ENCODE results near the gene SPO11.

SPO11 gene

DNA sequence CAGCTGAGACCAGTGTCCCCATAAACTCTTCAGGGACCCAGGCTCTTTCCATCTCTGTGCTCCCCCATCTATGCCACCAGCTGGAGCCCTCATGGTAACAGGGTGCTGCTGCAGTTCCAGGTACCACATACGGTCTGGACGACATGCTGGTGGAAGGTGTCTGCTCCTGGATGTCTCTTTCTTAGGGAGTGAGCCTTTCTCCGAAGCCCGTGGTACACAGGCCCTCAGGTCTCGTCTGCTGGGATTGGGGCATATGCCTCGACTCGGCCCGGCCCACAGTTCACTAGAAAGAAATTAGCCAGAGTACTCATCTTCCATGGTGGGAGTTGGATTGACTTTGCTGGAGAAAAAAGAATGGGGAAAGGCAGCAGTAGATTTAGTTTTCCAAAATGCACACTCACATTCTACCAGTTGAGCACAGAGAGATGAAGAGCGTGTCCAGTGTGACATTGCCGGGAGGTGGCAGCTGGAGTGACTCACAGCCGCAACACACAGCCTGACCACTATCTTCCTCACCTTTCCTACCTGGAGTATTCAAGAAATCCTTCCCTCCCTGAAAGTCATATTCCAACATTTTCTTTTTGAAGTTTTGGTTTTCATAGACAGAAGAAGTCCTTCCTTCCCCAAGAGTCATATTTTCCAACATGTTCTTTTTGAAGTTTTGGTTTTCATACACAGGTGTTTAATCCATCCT lies 18.6 kb upstream of the SPO11 start:
- no peak for DNase-seq (ENCODE audit: low read depth)

DNA sequence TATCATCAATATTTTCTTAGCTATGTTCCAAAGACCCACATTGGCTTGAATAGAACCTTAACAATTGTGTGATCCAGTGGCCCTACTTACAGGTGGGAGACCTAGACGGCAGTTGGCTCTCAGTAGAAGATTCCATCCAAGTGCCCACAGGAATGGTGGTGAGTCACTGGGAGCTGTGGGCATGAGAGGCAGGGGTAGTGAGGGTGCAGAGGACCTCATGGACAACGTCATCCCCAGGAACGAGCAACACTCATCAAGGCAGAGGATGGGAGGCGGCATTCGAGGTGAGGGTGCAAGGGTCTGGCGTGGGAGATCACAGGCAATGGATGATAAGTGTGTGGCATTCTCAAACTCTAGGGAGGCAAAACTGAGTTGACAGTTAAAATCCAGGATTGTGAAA lies 17.5 kb upstream of the SPO11 start:
- no peak for DNase-seq (ENCODE audit: low read depth)

DNA sequence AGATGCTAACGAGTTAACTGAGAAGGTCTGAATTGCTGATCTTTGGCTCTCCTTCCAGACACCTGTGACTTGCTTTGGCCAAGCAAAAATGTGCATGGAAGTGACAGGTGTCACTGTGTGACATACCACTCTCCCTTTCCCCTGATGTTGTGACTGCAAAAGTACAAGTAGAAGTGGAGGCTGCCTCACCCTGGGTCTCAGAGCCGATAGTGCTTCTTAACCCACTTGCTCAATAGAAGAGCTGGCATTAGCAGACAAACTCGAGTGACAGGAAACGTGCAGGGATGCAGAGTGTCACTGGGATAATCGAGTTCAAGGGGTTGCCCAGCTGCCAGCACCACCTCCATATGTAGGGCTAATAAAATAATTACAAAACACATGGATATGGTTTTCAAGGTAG lies 16.4 kb upstream of the SPO11 start:
- DNase-seq (ENCODE audit: low read depth): no peak

DNA sequence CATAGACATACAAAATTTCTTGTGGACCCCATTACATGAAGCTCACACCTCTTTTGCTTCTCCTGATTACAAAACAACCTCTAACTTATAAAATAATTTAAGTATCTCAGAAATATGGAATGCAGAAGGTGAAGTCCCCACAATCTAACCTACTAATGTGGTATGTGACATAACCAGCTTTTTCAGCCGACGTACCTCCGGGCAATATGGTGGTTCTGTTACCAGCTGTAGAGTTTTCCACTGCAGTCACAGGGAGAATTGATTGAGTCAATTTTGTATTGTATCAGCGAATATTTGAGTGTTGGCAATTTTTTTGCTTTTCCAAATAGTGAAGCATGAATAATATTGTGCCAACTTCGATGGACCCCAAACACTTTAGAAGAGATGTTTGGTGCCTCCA lies 15.7 kb upstream of the SPO11 start:
- DNase-seq (ENCODE audit: low read depth): no peak

DNA sequence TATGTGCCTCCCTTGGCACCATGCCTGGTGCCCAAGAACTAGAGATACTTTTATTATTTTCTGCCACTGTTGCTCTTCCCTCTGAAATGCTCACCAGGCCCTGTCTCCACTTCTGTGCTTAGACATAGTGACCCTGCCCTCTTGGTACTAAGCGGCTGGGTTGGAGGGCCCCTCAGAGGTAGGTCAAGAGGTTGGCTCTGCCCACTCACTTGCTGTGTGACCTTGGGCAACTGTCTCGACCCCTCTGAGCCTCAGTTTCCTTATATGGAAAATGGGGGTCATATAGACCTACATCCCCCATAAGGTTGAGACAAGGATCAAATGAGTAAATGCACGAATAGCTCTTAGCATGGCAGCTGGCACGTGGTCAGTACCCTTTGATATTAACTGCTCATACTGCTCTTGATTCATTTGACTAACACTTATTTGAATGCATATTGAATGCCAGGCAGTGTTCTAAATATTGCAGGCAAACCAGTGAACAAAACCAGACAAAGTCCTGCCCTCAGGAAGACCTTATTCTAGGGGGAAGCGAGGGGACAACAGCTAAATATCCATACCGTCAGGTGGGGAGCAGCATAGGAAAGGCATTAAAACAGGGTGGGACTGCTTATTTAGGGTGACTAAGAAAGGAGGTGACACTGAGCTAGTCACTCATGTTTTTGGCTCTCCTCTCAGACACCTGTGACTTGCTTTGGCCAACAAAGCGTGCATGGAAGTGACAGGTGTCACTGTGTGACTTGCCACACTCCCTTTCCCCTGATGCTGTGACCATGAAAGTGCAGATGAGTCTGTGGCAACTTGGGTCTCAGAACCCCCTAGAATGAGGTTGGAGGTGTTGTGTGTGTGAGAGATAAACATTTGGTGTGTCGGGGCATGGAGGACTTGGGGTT lies 14.3 kb upstream of the SPO11 start:
- DNase-seq (ENCODE audit: low read depth): no peak

DNA sequence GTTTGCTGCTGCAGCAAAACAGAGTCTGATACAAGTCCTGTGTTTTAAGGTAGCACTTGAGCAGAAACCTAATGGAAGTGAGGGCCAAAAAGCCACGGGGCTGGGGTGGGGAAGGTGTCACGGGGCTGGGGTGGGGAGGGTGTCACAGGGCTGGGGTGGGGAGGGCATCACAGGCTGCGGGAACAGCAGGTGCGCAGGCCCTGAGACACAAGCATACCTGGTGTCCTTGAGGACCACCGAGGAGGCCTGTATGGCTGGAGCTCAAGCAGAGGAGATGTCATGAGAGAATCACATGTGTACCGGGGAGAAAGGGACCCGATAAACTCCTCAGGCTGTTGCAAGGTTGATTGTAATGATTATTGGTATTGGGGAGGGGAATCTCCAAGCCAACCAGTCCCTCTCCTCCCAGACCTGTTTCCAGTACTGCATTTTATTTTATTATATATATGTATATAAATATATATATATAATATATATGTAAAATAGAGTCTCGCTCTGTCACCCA lies 13.6 kb upstream of the SPO11 start:
- no peak for DNase-seq (ENCODE audit: low read depth)

DNA sequence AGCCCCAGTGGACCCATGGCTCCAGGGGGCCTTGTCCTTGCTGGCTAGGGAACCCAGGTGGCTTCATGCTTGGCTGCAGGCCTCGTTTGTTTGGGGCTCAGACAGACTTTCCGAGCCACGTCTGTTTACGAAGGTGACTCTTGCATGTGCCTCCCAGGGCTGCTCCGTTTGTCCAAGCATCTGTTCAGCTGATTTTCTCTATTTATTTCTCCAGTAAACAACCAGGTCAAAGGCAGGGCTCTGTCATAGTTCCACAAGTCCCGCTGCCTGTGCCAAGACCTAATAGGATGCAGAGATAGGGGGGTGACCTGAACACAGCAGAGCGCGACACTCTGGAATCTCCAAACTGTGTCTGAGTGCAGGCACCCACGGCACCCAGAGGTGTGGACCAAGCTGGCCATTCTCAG lies 12.8 kb upstream of the SPO11 start:
- no peak for DNase-seq (ENCODE audit: low read depth)

DNA sequence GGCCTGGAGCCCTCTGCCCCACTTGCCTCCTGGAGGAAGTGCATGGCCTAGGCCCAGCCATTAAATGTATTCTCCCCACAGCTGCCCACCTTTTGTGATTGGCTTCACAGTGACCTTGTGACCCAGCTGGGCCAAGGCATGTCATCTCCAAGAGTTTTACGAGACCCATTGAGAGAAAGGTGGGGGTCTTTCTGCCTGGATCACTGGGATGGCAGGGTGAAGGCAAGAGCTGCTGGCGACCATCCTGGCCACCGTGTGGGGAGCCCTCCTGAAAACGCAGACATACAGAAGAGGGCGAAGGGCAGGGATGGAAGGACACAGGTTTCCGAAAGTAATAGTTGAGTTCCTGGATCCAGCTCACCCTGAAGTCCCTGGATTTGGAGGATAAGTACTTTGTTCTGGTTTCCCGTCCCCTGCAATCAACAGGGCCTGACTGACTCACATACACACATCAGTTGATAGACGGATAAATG lies 12.3 kb upstream of the SPO11 start:
- no peak for DNase-seq (ENCODE audit: low read depth)

DNA sequence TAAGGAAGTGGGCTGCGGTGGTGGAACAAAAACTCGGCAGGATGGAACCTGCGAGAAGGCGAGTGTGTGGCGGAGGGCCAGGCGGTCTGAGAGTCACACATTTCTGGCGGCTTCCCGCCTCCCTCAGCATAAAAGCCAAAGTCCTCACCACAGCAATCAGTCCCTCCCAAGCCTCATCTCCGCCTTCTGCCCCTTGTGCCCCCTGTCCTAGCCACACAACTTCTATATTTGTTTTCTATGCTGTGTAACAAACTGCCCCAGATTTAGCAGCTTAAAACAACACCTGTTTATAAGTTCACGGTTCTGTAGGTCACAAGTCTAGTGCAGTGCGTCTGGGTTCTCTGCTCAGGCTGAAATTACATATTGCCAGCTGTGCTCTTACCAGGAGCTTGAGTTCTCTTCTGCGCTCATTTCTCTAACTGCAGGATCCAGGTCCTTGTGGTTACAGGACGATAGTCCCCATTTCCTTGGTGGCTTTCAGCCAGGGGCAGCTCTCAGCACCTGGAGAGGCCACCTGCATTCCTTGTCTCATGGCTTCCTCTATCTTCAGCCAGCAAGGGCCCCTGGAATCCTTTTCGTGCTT lies 11.7 kb upstream of the SPO11 start:
- DNase-seq (ENCODE audit: low read depth): no peak

DNA sequence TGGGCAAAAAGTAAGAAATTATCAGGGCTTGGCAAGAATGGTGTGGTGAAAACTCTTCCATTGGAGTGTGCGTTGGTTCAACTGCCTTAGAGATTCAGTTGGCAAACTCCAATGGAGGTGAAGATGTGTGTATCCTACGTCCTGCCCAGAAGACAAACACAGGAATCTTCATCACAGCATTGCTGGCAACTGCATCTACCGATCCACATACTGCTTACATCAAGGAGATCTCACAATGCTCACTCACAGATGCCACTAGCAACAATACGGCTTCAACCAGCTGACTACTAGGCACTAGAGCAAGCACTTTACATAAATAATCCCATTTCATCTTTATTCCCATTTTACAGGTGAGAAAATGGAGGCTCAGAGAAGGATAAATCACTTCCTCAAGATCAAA lies 10.0 kb upstream of the SPO11 start:
- DNase-seq (ENCODE audit: low read depth): no peak

DNA sequence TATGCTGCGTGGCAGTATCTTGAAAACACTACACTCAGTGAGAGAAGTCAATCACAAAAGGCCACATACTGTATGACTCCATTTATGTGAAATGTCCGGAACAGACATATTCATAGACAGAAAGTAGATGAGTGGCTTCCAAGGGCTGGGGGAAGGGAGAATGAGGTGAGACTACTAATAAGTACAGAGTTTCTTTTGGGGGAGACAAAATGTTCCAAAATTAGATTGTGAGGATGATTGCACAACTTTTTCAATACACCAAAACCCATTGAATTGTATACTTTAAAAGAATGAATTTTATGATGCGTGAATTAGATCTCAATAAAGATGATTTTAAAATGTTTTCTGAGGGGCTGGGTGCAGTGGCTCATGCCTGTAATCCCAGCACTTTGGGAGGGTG lies 9.2 kb upstream of the SPO11 start:
- no peak for DNase-seq (ENCODE audit: low read depth)

DNA sequence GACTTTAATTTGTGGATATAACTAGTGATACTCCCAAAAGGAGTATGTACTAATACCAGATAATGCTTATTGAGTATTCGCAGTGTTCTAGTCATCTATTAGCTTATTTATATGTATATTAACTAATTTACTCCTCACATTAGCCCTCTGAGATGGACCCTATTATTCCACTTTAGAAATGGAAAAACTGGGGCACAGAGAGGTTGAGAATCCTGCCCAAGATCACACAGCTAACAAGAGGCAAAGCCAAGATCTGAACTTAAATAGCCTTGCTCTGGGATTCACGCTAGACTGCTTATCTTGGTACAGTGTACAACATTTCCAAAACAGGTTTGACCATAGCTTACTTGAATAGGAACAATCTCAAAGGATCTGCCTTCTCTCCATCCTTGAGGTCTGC lies 8.5 kb upstream of the SPO11 start:
- no peak for DNase-seq (ENCODE audit: low read depth)

DNA sequence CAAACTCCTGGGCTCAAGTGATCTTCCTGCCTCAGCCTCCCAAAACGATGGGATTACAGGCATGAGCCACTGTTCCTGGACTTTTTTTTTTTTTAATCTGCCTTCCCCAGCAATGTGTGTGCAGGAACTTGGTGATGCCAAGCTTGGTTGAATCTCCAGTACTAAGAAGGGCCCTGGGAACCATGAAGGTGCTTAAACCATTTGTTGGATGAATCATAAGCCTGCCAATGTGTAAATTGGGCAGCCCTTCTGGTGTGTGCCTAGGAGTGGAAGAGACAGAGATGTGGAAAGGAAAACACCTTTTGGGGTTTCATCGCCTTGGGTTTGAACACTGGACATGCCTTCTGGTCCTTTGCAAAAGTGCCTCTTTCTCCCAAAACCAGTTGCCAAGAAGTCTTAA lies 7.1 kb upstream of the SPO11 start:
- DNase-seq (ENCODE audit: low read depth): no peak

DNA sequence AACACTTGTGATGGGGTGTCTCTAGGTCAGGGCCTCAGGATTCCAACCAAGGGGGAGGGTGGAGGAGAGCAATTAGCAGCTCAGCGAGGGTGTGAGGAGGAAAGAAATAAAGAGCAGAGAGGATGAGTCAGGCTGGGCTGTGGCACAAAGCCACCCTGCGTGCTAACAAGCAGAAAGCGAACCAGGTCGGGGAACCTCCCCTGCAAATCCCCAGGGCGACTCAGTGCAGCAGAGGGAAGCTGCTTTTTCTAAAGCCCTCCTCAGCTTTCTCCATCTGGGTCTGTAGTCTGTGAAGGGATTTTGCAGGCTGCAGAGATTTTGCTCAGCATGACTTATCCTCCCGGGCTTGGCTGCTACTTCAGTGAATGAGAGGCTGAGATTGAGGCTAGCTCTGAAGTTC lies 6.6 kb upstream of the SPO11 start:
- no peak for DNase-seq (ENCODE audit: low read depth)

DNA sequence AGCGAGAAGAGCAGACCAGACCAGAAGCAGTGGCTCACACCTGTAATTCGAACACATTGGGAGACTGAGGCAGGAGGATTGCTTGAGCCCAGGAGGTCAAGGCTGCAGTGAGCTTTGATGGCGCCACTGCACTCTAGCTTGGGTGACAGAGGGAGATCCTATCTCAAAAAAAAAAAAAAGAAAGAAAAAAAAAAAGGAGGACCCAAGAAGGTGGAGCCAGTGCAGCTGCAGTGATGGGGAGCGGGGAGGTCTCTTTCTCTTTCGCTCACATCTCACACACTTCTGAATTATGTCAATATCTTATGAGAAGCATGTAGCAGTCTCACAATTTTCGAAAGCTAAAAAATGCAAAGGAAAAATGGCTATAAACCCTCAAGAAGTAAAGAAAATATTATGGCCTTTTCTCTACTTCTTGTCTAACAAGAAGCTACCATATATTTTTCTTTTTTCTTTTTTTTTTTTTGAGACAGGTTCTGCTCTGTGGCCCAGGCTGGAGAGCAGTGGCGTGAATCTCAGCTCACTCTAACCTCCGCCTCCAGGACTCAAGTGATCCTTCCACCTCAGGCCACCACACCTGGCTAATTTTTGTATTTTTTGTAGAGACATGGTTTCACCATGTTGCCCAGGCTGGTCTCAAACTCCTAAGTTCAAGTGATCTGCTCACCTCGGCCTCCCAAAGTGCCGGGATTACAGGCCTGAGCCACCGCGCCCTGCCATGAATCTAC lies 3.8 kb upstream of the SPO11 start:
- no peak for DNase-seq (ENCODE audit: low read depth)

DNA sequence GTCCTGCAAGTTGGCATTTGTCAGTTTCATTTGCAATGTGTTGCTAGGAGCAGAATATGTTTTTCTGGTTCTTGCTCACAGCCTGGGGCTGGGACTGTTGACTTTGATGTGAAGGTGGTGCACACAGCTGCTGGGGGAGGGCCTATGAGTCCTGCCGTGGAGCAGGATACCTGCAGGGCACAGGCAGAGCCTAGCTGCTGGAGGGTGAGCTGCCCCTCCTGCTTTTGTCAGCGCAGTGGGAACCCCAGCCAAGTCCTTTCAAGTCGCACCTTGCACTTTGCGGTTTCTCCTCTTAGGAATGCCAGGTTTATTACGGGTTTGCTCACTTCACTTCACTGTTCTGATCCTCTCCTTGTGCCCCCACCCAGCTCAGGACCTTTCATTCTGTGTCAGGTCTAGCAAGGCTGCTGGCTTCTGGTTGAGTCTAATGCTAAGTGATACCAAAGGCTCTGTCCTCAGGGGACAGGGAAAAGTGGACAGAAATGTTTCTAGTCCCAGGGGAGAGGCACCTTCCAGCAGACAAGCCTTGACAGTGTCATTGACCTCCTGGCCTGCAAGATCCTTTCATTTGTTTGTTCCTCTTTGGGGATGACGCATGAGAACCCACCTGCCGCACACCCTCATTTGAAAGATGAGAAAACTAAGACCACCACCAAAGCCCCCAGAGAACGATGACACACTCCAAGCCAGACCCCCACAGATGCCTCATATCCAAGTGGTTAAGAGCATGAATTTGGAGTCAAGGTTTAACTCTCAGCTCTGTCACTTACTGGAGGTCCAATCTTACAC lies 2.7 kb upstream of the SPO11 start:
- no peak for DNase-seq (ENCODE audit: low read depth)

DNA sequence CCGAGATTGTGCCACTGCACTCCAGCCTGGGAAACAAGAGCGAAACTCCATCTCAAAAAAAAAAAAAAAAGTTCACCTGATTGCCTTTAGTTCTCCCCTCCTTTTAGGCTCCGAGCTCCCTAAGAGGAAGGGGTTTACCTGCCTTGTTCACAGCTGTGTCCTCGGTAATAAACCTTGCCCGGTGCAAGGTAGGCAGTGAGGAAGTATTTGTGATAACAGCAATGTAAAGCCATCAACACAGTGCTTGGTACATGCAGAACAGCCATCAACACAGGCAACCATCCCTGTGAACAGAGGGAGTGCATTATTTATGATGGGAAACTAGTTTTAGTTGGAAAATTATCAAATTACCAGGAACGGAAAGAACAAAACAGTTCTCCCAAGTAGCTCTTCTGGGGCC lies 1.8 kb upstream of the SPO11 start:
- no peak for DNase-seq (ENCODE audit: low read depth)

DNA sequence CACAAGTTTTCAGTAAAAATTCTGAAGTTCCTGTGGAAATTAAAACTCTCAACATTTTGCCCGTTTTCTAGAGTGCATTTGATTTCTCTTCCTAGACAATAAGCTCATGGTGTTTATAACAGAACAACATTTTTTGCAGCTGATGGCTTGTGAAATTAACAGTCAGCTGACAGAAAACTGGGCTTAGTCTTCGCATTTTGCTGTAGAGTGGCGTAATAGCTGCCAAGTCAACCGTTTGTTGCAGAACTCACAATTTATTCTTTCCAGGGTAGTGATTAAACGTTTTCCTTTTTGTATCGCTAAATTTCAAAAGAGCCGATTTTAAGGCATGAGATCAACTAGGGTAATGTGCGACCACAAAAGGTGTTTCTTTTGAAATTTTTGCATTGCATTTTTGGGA lies 1.4 kb downstream of the SPO11 start:
- DNase-seq (ENCODE audit: low read depth): no peak

DNA sequence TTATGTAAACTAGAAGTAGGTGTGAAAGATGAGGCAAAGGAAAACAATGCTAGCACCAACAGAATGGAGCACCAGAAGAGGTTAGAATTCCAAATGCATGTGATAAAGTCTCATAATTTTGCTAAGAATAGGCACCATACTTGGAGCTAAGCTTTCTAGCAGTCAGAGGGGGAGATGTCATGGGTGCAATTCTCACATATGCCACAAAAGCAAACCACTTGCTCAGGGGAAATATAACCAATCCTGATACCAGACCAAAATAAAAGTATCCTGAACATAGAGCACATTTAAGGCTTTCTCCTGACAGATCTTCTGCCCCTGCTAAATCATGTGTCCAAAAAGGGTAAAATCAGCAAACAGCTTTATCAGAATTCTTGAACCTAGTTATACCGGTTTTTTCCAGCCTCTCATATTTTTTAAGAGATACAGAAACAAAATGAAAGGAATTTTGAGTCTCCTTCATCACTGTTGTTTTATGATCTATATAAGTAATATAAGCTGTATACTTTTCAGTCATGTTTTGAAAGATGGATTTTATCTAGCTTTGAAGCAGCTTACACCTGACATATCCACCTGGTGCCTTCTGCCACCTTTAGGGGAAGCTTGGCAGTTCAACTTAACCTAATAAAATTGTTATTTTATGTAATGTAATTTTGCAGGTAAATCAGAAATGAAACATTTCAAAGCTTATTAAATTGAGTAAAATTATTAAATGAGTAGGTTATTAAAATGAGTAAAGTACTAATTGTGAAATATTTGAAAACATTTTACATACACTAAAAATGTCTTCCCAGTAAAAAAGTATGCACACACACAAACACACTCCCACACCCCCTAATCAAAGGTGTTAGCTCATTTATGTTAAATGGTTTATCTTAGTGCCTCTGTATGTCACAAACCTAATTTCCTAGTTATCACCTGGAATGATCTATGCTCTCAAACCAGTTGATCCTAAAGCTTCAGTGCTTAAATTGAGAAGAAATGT lies 2.8 kb downstream of the SPO11 start:
- DNase-seq (ENCODE audit: low read depth): no peak

DNA sequence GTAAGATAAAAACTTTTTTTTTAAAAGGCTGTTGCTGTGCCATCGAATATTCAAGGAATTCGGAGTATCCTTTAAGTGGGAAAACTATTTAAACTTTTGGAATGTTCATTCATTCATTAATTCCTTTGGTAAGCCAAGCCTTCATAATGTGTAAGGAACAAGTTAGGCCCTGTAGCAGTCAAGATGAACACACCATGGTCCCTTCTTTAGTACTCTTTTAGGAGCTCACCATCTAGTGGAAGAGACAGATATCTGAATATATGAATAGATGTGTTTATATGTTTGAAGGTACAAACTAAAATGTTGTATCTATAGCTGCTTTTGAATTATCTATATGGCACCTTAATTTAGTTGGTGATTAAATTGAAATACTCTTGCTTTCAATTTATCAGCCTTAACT lies 5.8 kb downstream of the SPO11 start:
- no peak for DNase-seq (ENCODE audit: low read depth)

Measured in T-helper 22 cell (primary cell).